GM19328 (cell line): ENCODE data around the gene MFRP.
"Not testable (repeated sequence)": the region's sequence is repeated elsewhere in the genome, so short reads cannot be mapped to it uniquely, and the experiment has no call there.

Source experiments
- ATAC-seq: cut with Tn5 transposase; IDR thresholded peaks from one replicate; pipeline ENCODE4 v1.9.1; 2021; ENCODE audit warnings: mild to moderate bottlenecking, moderate library complexity; ENCODE audit not compliant: unreplicated experiment

Gene MFRP

GRCh38 chr11:119346605-119347004, at the start of gene MFRP:
MFRP (minus strand) TSS chr11:119346705; CDS start chr11:119346513, 192 bp downstream.
- no peak for ATAC-seq

- ATAC-seq: no peak
Measured at GRCh38 chr11:119391275-119391674, 44.8 kb upstream of the MFRP start.

GRCh38 chr11:119389611-119390254, 43.2 kb upstream of the MFRP start:
- ATAC-seq: no peak

- ATAC-seq: no peak
Measured at GRCh38 chr11:119388103-119388502, 41.6 kb upstream of the MFRP start.

GRCh38 chr11:119384332-119384731, 37.8 kb upstream of the MFRP start:
- ATAC-seq: no peak

GRCh38 chr11:119382513-119382912, 36.0 kb upstream of the MFRP start:
- not testable (repeated sequence) for ATAC-seq

- ATAC-seq: no peak
Measured at GRCh38 chr11:119382101-119382500, 35.6 kb upstream of the MFRP start.

- ATAC-seq: peak; percentile 92
Measured at GRCh38 chr11:119381181-119381988, 34.9 kb upstream of the MFRP start, which contains the start of gene USP2. USP2 (minus strand) TSS chr11:119381690; CDS start chr11:119373480, 8,210 bp downstream.

- no peak for ATAC-seq
Measured at GRCh38 chr11:119380827-119381180, 34.3 kb upstream of the MFRP start.

GRCh38 chr11:119380160-119380826, 33.8 kb upstream of the MFRP start:
- ATAC-seq: no peak

- ATAC-seq: no peak
Measured at GRCh38 chr11:119378851-119379465, 32.5 kb upstream of the MFRP start.

- no peak for ATAC-seq
Measured at GRCh38 chr11:119377961-119378667, 31.6 kb upstream of the MFRP start.

GRCh38 chr11:119377112-119377901, 30.8 kb upstream of the MFRP start:
- no peak for ATAC-seq

GRCh38 chr11:119376197-119376847, 29.8 kb upstream of the MFRP start:
- no peak for ATAC-seq

GRCh38 chr11:119375337-119376196, 29.1 kb upstream of the MFRP start:
- ATAC-seq: no peak

GRCh38 chr11:119374632-119375336, 28.3 kb upstream of the MFRP start:
- ATAC-seq: no peak

- no peak for ATAC-seq
Measured at GRCh38 chr11:119373921-119374631, 27.6 kb upstream of the MFRP start.
